ENCODE data around the gene ARHGAP8. TPM values are rescaled to one million over a fixed set of nuclear protein-coding genes. Genes with fewer than 3 reads are reported as not detected.

ARHGAP8 gene
- polyA plus RNA-seq, 1 donor = 16.2 TPM

GRCh38 chr22:44824271-44824670 is 71.9 kb downstream of the ARHGAP8 start:
- DNase-seq = no peak
- WGBS (ENCODE audit: insufficient coverage, low lambda C conversion rate) = 92% methylated on average over 2 of the region's 12 CpGs
- no peaks in the 10 kb centered on the region for H3K4me1 ChIP-seq (ENCODE audit: control insufficient read depth, insufficient read depth, low read length)
- no peaks in the 10 kb centered on the region for H3K9me3 ChIP-seq (ENCODE audit: control insufficient read depth, low read depth, low read length)
- peaks cover 4% of the 10 kb centered on the region for H3K36me3 ChIP-seq (ENCODE audit: control insufficient read depth, insufficient read depth, low read length)
- H3K4me3 ChIP-seq (ENCODE audit: low read length) = no peak overlapping the region
- no peak overlapping the region for H3K27ac ChIP-seq (ENCODE audit: low read length)
- H3K27me3 ChIP-seq (ENCODE audit: control insufficient read depth, insufficient read depth, low read length) = no peaks in the 10 kb centered on the region

GRCh38 chr22:44825310-44826150 is 73.2 kb downstream of the ARHGAP8 start:
- peaks cover 4% of the 10 kb centered on the region for H3K36me3 ChIP-seq (ENCODE audit: control insufficient read depth, insufficient read depth, low read length)
- H3K9me3 ChIP-seq (ENCODE audit: control insufficient read depth, low read depth, low read length) = no peaks in the 10 kb centered on the region
- no peak overlapping the region for H3K4me3 ChIP-seq (ENCODE audit: low read length)
- no CpG with 5 or more reads among the region's 43 CpGs for WGBS (ENCODE audit: insufficient coverage, low lambda C conversion rate)
- DNase-seq = no peak
- H3K4me1 ChIP-seq (ENCODE audit: control insufficient read depth, insufficient read depth, low read length) = no peaks in the 10 kb centered on the region
- H3K27ac ChIP-seq (ENCODE audit: low read length) = no peak overlapping the region
- no peaks in the 10 kb centered on the region for H3K27me3 ChIP-seq (ENCODE audit: control insufficient read depth, insufficient read depth, low read length)

GRCh38 chr22:44827666-44828190 is 75.4 kb downstream of the ARHGAP8 start:
- Histone ChIP-seq H3K27ac (ENCODE audit: low read length) (no peak overlapping the region), H3K4me3 (ENCODE audit: low read length) (no peak overlapping the region), H3K9me3 (ENCODE audit: control insufficient read depth, low read depth, low read length) (no peaks in the 10 kb centered on the region), H3K4me1 (ENCODE audit: control insufficient read depth, insufficient read depth, low read length) (no peaks in the 10 kb centered on the region), H3K27me3 (ENCODE audit: control insufficient read depth, insufficient read depth, low read length) (no peaks in the 10 kb centered on the region), H3K36me3 (ENCODE audit: control insufficient read depth, insufficient read depth, low read length) (peaks cover 4% of the 10 kb centered on the region)
- WGBS (ENCODE audit: insufficient coverage, low lambda C conversion rate) = 80% methylated on average over 1 of the region's 16 CpGs
- DNase-seq = no peak

GRCh38 chr22:44828193-44828592 is 75.8 kb downstream of the ARHGAP8 start:
- Histone ChIP-seq H3K27me3 (ENCODE audit: control insufficient read depth, insufficient read depth, low read length) (no peaks in the 10 kb centered on the region), H3K4me3 (ENCODE audit: low read length) (no peak overlapping the region), H3K36me3 (ENCODE audit: control insufficient read depth, insufficient read depth, low read length) (peaks cover under 1% of the 10 kb centered on the region), H3K4me1 (ENCODE audit: control insufficient read depth, insufficient read depth, low read length) (no peaks in the 10 kb centered on the region), H3K9me3 (ENCODE audit: control insufficient read depth, low read depth, low read length) (no peaks in the 10 kb centered on the region), H3K27ac (ENCODE audit: low read length) (no peak overlapping the region)
- no peak for DNase-seq
- 90% methylated on average over 2 of the region's 8 CpGs for WGBS (ENCODE audit: insufficient coverage, low lambda C conversion rate)

- H3K4me3 ChIP-seq (ENCODE audit: low read length) = no peak overlapping the region
- DNase-seq = no peak
- peaks cover 8% of the 10 kb centered on the region for H3K36me3 ChIP-seq (ENCODE audit: control insufficient read depth, insufficient read depth, low read length)
- no peaks in the 10 kb centered on the region for H3K4me1 ChIP-seq (ENCODE audit: control insufficient read depth, insufficient read depth, low read length)
- no peak overlapping the region for H3K27ac ChIP-seq (ENCODE audit: low read length)
- no peaks in the 10 kb centered on the region for H3K9me3 ChIP-seq (ENCODE audit: control insufficient read depth, low read depth, low read length)
- WGBS (ENCODE audit: insufficient coverage, low lambda C conversion rate) = no CpG with 5 or more reads among the region's 1 CpG
- no peaks in the 10 kb centered on the region for H3K27me3 ChIP-seq (ENCODE audit: control insufficient read depth, insufficient read depth, low read length)
Observed at GRCh38 chr22:44831885-44832284, 79.5 kb downstream of the ARHGAP8 start.

GRCh38 chr22:44834065-44834464 is 81.7 kb downstream of the ARHGAP8 start:
- Histone ChIP-seq H3K27ac (ENCODE audit: low read length) (no peak overlapping the region), H3K4me1 (ENCODE audit: control insufficient read depth, insufficient read depth, low read length) (no peaks in the 10 kb centered on the region), H3K9me3 (ENCODE audit: control insufficient read depth, low read depth, low read length) (no peaks in the 10 kb centered on the region), H3K27me3 (ENCODE audit: control insufficient read depth, insufficient read depth, low read length) (no peaks in the 10 kb centered on the region), H3K4me3 (ENCODE audit: low read length) (no peak overlapping the region), H3K36me3 (ENCODE audit: control insufficient read depth, insufficient read depth, low read length) (peaks cover 8% of the 10 kb centered on the region)
- DNase-seq = no peak

GRCh38 chr22:44837481-44837880 is 85.1 kb downstream of the ARHGAP8 start:
- no CpG with 5 or more reads among the region's 15 CpGs for WGBS (ENCODE audit: insufficient coverage, low lambda C conversion rate)
- Histone ChIP-seq H3K27ac (ENCODE audit: low read length) (no peak overlapping the region), H3K4me3 (ENCODE audit: low read length) (no peak overlapping the region), H3K36me3 (ENCODE audit: control insufficient read depth, insufficient read depth, low read length) (peaks cover 8% of the 10 kb centered on the region), H3K9me3 (ENCODE audit: control insufficient read depth, low read depth, low read length) (no peaks in the 10 kb centered on the region), H3K27me3 (ENCODE audit: control insufficient read depth, insufficient read depth, low read length) (no peaks in the 10 kb centered on the region), H3K4me1 (ENCODE audit: control insufficient read depth, insufficient read depth, low read length) (no peaks in the 10 kb centered on the region)
- no peak for DNase-seq

- H3K27ac ChIP-seq (ENCODE audit: low read length) = no peak overlapping the region
- peaks cover 8% of the 10 kb centered on the region for H3K36me3 ChIP-seq (ENCODE audit: control insufficient read depth, insufficient read depth, low read length)
- 100% methylated on average over 1 of the region's 16 CpGs for WGBS (ENCODE audit: insufficient coverage, low lambda C conversion rate)
- no peak for DNase-seq
- no peaks in the 10 kb centered on the region for H3K9me3 ChIP-seq (ENCODE audit: control insufficient read depth, low read depth, low read length)
- no peak overlapping the region for H3K4me3 ChIP-seq (ENCODE audit: low read length)
- no peaks in the 10 kb centered on the region for H3K27me3 ChIP-seq (ENCODE audit: control insufficient read depth, insufficient read depth, low read length)
- no peaks in the 10 kb centered on the region for H3K4me1 ChIP-seq (ENCODE audit: control insufficient read depth, insufficient read depth, low read length)
Observed at GRCh38 chr22:44838316-44839016, 86.1 kb downstream of the ARHGAP8 start.

GRCh38 chr22:44839061-44839460 is 86.7 kb downstream of the ARHGAP8 start:
- Histone ChIP-seq H3K27me3 (ENCODE audit: control insufficient read depth, insufficient read depth, low read length) (no peaks in the 10 kb centered on the region), H3K9me3 (ENCODE audit: control insufficient read depth, low read depth, low read length) (no peaks in the 10 kb centered on the region), H3K4me3 (ENCODE audit: low read length) (no peak overlapping the region), H3K27ac (ENCODE audit: low read length) (no peak overlapping the region), H3K36me3 (ENCODE audit: control insufficient read depth, insufficient read depth, low read length) (peaks cover 8% of the 10 kb centered on the region), H3K4me1 (ENCODE audit: control insufficient read depth, insufficient read depth, low read length) (no peaks in the 10 kb centered on the region)
- WGBS (ENCODE audit: insufficient coverage, low lambda C conversion rate) = no CpG with 5 or more reads among the region's 7 CpGs
- DNase-seq = no peak

GRCh38 chr22:44839721-44840120 is 87.3 kb downstream of the ARHGAP8 start:
- WGBS (ENCODE audit: insufficient coverage, low lambda C conversion rate) = no CpG with 5 or more reads among the region's 13 CpGs

More at GRCh38 chr22:44839721-44840120, 87.3 kb downstream of the ARHGAP8 start:
- no peak for DNase-seq
- no peaks in the 10 kb centered on the region for H3K27me3 ChIP-seq (ENCODE audit: control insufficient read depth, insufficient read depth, low read length)
- no peak overlapping the region for H3K27ac ChIP-seq (ENCODE audit: low read length)
- no peaks in the 10 kb centered on the region for H3K4me1 ChIP-seq (ENCODE audit: control insufficient read depth, insufficient read depth, low read length)
- peaks cover 8% of the 10 kb centered on the region for H3K36me3 ChIP-seq (ENCODE audit: control insufficient read depth, insufficient read depth, low read length)
- no peak overlapping the region for H3K4me3 ChIP-seq (ENCODE audit: low read length)
- no peaks in the 10 kb centered on the region for H3K9me3 ChIP-seq (ENCODE audit: control insufficient read depth, low read depth, low read length)

All from large intestine (tissue), 3 donors.